Right lobe of liver (tissue), 4 donors: Measurements from ENCODE around the gene SLC36A3.

Experiments
- POLR2A ChIP-seq: fragments of 450-650 bp; IDR thresholded peaks from one replicate; pipeline ENCODE4 v1.6.1; 2017; ENCODE audit warnings: antibody characterized with exemption, mild to moderate bottlenecking
- TF ChIP-seq, protein P1 (sequence below), 4 donors: fragments of 200-600 bp in 3 of 4; fragments of 450-650 bp in 1 of 4; IDR thresholded peaks; one replicate each; pipeline versions ENCODE4 v1.5.1 to v1.8.0; 2016 to 2022; ENCODE audit warnings: antibody characterized with exemption in 4 of 4, mild to moderate bottlenecking in 2 of 4
- donor health status: DM: no; HTN: no; CAD: no.
- donor health status: DM: no; HTN: no; CAD: no.
- donor health status: DM: no; HTN: yes; CAD: no.

DNA sequence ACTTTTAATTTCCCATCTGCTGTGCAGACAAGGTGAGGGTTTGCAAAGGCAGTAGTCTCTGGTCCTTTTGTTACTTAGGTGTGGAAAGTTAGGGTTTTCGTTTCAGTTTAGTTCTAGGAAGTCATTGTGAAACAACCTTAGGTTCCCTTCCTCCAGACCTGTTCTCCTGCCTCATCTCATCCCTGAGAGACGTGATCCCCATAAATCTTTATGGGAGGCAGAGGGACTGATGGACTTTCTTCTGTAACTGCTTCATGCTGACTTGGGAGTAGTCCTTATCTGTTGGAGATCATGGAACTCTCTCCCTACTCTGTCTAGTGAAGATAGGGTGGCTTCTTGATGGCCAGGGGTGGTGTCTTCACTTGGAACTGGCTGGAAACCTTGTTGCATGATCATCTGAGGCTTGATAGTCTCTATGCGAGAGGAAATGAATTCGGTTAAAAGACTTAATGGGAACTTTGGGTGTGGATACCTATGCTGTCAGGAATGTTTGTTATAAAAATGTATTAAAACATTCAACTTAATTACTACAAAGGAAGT is 57.8 kb downstream of the SLC36A3 start:
- TF ChIP-seq, protein P1, sequence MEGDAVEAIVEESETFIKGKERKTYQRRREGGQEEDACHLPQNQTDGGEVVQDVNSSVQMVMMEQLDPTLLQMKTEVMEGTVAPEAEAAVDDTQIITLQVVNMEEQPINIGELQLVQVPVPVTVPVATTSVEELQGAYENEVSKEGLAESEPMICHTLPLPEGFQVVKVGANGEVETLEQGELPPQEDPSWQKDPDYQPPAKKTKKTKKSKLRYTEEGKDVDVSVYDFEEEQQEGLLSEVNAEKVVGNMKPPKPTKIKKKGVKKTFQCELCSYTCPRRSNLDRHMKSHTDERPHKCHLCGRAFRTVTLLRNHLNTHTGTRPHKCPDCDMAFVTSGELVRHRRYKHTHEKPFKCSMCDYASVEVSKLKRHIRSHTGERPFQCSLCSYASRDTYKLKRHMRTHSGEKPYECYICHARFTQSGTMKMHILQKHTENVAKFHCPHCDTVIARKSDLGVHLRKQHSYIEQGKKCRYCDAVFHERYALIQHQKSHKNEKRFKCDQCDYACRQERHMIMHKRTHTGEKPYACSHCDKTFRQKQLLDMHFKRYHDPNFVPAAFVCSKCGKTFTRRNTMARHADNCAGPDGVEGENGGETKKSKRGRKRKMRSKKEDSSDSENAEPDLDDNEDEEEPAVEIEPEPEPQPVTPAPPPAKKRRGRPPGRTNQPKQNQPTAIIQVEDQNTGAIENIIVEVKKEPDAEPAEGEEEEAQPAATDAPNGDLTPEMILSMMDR (IDR thresholded peaks at IDR 0.05), result no peak
- TF ChIP-seq POLR2A, result no peak
